DND-41 (cell line): ENCODE measurements around the gene SRD5A1.

ENCODE experiments used
- ATAC-seq: fragments of 200-7000 bp; cut with Tn5 transposase; 3 replicates; pipeline ENCODE4 v1.9.1; 2021; ENCODE audit warnings: low read depth; ENCODE audit not compliant: insufficient read depth
- DNase-seq: peaks from one replicate; pipeline ENCODE4 v3.0.0-alpha.2; 2020
- H2AFZ ChIP-seq: 2 replicates; pipeline ENCODE4 v1.6.0; 2012; ENCODE audit warnings: low read depth, low read length
- H3K27ac ChIP-seq: 2 replicates; pipeline ENCODE4 v1.5.1; 2012; ENCODE audit warnings: low read length, inconsistent platforms
- H3K27me3 ChIP-seq: fragments of 200-600 bp; sonication (generic); 2 replicates; pipeline ENCODE4 v1.6.0; 2012; ENCODE audit warnings: low read length, mild to moderate bottlenecking, inconsistent platforms; ENCODE audit not compliant: insufficient read depth, poor library complexity
- H3K36me3 ChIP-seq: 2 replicates; pipeline ENCODE4 v1.5.1; 2012; ENCODE audit warnings: low read length, inconsistent platforms; ENCODE audit not compliant: insufficient read depth
- H3K4me1 ChIP-seq: 2 replicates; pipeline ENCODE4 v1.5.1; 2012; ENCODE audit warnings: mild to moderate bottlenecking, low read length; ENCODE audit not compliant: insufficient read depth
- H3K4me2 ChIP-seq: 2 replicates; pipeline ENCODE4 v1.6.0; 2012; ENCODE audit warnings: mild to moderate bottlenecking, moderate library complexity, low read length, inconsistent platforms; ENCODE audit not compliant: insufficient read depth
- H3K4me3 ChIP-seq, 2 experiments: fragments of 200-600 bp in 1 of 2; shearing (Covaris generic) in 1 of 2; 2 replicates each; pipeline ENCODE4 v1.5.1; 2012 to 2016; ENCODE audit warnings: inconsistent platforms in 2 of 2, low read length in 2 of 2, mild to moderate bottlenecking in 2 of 2, low read depth in 1 of 2, moderate library complexity in 1 of 2
- H3K79me2 ChIP-seq: 2 replicates; pipeline ENCODE4 v1.6.0; 2012; ENCODE audit warnings: low read length, inconsistent platforms; ENCODE audit not compliant: insufficient read depth
- H3K9ac ChIP-seq: 2 replicates; pipeline ENCODE4 v1.6.0; 2012; ENCODE audit warnings: low read depth, mild to moderate bottlenecking, inconsistent platforms, low read length, moderate library complexity
- H3K9me3 ChIP-seq: 2 replicates; pipeline ENCODE4 v1.5.1; 2012; ENCODE audit warnings: low read length, moderate library complexity, mild to moderate bottlenecking, inconsistent platforms; ENCODE audit not compliant: insufficient read depth, severe bottlenecking
- H4K20me1 ChIP-seq: 2 replicates; pipeline ENCODE4 v1.6.0; 2012; ENCODE audit warnings: low read length; ENCODE audit not compliant: insufficient read depth
- EZH2 ChIP-seq: IDR thresholded peaks from 3 replicates; pipeline ENCODE4 v1.6.1; 2012; ENCODE audit warnings: borderline replicate concordance, low read depth, mild to moderate bottlenecking, moderate library complexity, low read length, inconsistent platforms; ENCODE audit not compliant: severe bottlenecking
- TF ChIP-seq, protein P1 (sequence below): IDR thresholded peaks from 2 replicates; pipeline ENCODE4 v1.5.1; 2012; ENCODE audit warnings: borderline replicate concordance, low read length, moderate library complexity, mild to moderate bottlenecking; ENCODE audit not compliant: poor library complexity, severe bottlenecking; ENCODE audit errors: extremely low read depth

The SRD5A1 gene

DNA sequence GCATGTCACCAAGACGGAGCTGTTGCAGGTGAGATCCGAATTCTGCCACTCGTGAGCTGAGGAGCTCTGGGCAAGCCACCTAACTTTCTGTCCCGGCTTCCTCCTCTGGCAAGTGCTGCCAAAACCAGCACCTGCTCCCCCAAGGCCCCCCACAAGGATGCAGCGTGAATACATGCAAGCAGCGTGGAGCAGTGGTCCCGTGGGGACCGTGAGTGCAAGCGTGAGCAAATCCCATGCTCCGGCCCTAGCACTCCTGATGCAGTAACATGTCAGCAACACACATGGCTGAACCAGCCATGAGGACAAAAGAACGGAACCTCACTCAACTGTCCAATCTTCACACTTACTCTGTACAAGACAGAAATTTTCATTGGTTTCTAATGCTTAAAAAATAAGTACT lies 31.4 kb upstream of the SRD5A1 start:
- Histone ChIP-seq H3K27me3 (no peaks in the 10 kb centered on the region), H3K4me2 (no peak overlapping the region), H3K4me1 (no peaks in the 10 kb centered on the region), H4K20me1 (peaks cover 17% of the 10 kb centered on the region; the same call in 1 of the 2 replicates), H3K27ac (no peak overlapping the region), H3K4me3 (no peak overlapping the region), H2AFZ (no peak overlapping the region), H3K36me3 (peaks cover 87% of the 10 kb centered on the region), H3K9me3 (no peaks in the 10 kb centered on the region), H3K9ac (no peak overlapping the region), H3K79me2 (no peaks in the 10 kb centered on the region)
- DNase-seq (no peak), ATAC-seq (no peak)
- TF ChIP-seq, protein P1, sequence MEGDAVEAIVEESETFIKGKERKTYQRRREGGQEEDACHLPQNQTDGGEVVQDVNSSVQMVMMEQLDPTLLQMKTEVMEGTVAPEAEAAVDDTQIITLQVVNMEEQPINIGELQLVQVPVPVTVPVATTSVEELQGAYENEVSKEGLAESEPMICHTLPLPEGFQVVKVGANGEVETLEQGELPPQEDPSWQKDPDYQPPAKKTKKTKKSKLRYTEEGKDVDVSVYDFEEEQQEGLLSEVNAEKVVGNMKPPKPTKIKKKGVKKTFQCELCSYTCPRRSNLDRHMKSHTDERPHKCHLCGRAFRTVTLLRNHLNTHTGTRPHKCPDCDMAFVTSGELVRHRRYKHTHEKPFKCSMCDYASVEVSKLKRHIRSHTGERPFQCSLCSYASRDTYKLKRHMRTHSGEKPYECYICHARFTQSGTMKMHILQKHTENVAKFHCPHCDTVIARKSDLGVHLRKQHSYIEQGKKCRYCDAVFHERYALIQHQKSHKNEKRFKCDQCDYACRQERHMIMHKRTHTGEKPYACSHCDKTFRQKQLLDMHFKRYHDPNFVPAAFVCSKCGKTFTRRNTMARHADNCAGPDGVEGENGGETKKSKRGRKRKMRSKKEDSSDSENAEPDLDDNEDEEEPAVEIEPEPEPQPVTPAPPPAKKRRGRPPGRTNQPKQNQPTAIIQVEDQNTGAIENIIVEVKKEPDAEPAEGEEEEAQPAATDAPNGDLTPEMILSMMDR: no peak

DNA sequence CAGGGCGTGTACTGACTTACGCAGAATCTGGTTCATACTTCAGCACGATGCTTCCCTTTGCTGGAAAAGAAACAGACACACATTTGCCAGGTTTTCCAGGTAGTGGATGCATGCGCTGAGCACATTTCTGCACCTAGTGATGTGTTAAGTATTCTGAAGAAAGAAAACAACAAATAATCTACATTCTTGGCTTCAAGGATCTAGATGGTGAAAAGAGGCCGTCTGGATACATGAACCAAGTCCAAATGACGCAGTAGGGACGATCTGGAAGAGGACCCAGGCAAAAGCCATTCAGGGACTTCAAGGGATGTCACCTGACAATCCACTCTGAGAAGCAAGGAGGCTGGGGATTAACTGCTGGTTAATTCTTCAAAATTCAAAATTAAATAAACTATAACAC lies 30.8 kb upstream of the SRD5A1 start:
- H3K36me3 ChIP-seq: peaks cover 91% of the 10 kb centered on the region
- no peak overlapping the region for H3K9ac ChIP-seq
- H3K4me3 ChIP-seq: no peak overlapping the region
- no peak overlapping the region for H3K27ac ChIP-seq
- peaks cover 21% of the 10 kb centered on the region; the same call in 1 of the 2 replicates for H4K20me1 ChIP-seq
- H3K4me1 ChIP-seq: no peaks in the 10 kb centered on the region
- no peak for TF ChIP-seq EZH2
- TF ChIP-seq, protein P1: no peak
- no peak overlapping the region for H3K4me2 ChIP-seq
- no peak overlapping the region for H2AFZ ChIP-seq
- H3K79me2 ChIP-seq: no peaks in the 10 kb centered on the region
- no peak for DNase-seq
- no peaks in the 10 kb centered on the region for H3K27me3 ChIP-seq
- H3K9me3 ChIP-seq: no peaks in the 10 kb centered on the region
- ATAC-seq: no peak

DNA sequence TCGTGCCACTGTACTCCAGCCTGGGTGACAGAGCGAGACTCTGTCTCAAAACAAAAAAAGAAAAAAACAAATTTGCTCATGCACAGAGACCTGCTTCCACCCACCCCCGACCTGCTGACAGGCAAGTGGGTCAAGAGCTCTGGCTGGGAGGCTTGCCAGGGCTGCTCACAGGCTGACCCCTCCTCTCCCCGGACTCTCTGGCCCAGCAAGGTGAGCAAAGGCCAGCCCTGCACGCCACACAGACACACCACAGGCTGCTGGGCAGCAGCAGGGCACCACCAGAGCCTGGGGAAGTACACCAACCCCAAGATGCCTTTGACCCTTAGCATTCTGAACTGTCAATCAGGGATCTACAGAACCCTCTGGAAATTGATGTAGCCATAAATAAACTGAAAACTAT lies 29.6 kb upstream of the SRD5A1 start:
- Histone ChIP-seq H4K20me1 (peaks cover 25% of the 10 kb centered on the region; the same call in 1 of the 2 replicates), H3K9me3 (no peaks in the 10 kb centered on the region), H3K9ac (no peak overlapping the region)

More for the DNA sequence above, 29.6 kb upstream of the SRD5A1 start:
- H2AFZ ChIP-seq: no peak overlapping the region
- H3K79me2 ChIP-seq: no peaks in the 10 kb centered on the region
- DNase-seq (no peak), ATAC-seq (no peak)
- H3K4me1 ChIP-seq: no peaks in the 10 kb centered on the region
- no peak for TF ChIP-seq EZH2
- TF ChIP-seq, protein P1: no peak
- H3K27ac ChIP-seq: no peak overlapping the region
- no peak overlapping the region for H3K4me3 ChIP-seq
- H3K4me2 ChIP-seq: no peak overlapping the region
- H3K27me3 ChIP-seq: no peaks in the 10 kb centered on the region
- peaks cover 92% of the 10 kb centered on the region for H3K36me3 ChIP-seq
